HepG2 (cell line): ENCODE measurements around the gene ASH1L. TPM values are rescaled to one million over a fixed set of nuclear protein-coding genes. Genes with fewer than 3 reads are reported as not detected.

ENCODE experiments used
- CC2D1A ChIP-seq: sonication (generic); formaldehyde crosslinking; IDR thresholded peaks from 2 replicates; pipeline ENCODE4 v1.8.1; 2023; ENCODE audit warnings: mild to moderate bottlenecking, missing genetic modification reagents
- CHCHD3 ChIP-seq: sonication (generic); formaldehyde crosslinking; IDR thresholded peaks from 2 replicates; pipeline ENCODE4 v1.8.0; 2022; ENCODE audit warnings: mild to moderate bottlenecking, missing genetic modification reagents, moderate library complexity
- FOSL1 ChIP-seq: sonication (generic); formaldehyde crosslinking; IDR thresholded peaks from 2 replicates; pipeline ENCODE4 v1.9.0; 2021; ENCODE audit warnings: missing genetic modification reagents, borderline replicate concordance
- FOXP1 ChIP-seq, 2 experiments: fragments of 450-650 bp in 1 of 2; IDR thresholded peaks; 2 replicates each; pipeline ENCODE4 v1.6.1; 2017 to 2018; ENCODE audit warnings: antibody characterized with exemption in 1 of 2
- IRF2 ChIP-seq: IDR thresholded peaks from 2 replicates; pipeline ENCODE4 v1.6.1; 2018; ENCODE audit warnings: missing genetic modification reagents, missing compliant biosample characterization
- KAT7 ChIP-seq: IDR thresholded peaks from 2 replicates; pipeline ENCODE4 v1.6.1; 2018; ENCODE audit warnings: borderline replicate concordance, missing compliant biosample characterization
- NFIB ChIP-seq: sonication (generic); formaldehyde crosslinking; IDR thresholded peaks from 2 replicates; pipeline ENCODE4 v1.9.0; 2021; ENCODE audit warnings: missing genetic modification reagents, mild to moderate bottlenecking, borderline replicate concordance
- NFIC ChIP-seq: IDR thresholded peaks from 2 replicates; pipeline ENCODE4 v1.6.1; 2012; ENCODE audit warnings: mild to moderate bottlenecking, low read length, inconsistent platforms
- NPAS2 ChIP-seq: sonication (generic); formaldehyde crosslinking; IDR thresholded peaks from 2 replicates; pipeline ENCODE4 v1.8.0; 2022; ENCODE audit warnings: mild to moderate bottlenecking, missing genetic modification reagents, borderline replicate concordance
- PHF21A ChIP-seq: sonication (generic); formaldehyde crosslinking; IDR thresholded peaks from 2 replicates; pipeline ENCODE4 v1.5.0; 2020; ENCODE audit warnings: mild to moderate bottlenecking, missing genetic modification reagents
- SAP130 ChIP-seq: IDR thresholded peaks from 2 replicates; pipeline ENCODE4 v1.6.1; 2016; ENCODE audit warnings: low read depth
- SIX4 ChIP-seq: sonication (generic); formaldehyde crosslinking; IDR thresholded peaks from 2 replicates; pipeline ENCODE4 v1.4.0; 2020; ENCODE audit warnings: missing genetic modification reagents
- TOPORS ChIP-seq: sonication (generic); formaldehyde crosslinking; IDR thresholded peaks from 2 replicates; pipeline ENCODE4 v1.8.0; 2023; ENCODE audit warnings: mild to moderate bottlenecking, missing genetic modification reagents
- TP53 ChIP-seq: sonication (generic); formaldehyde crosslinking; conservative IDR thresholded peaks from 2 replicates; pipeline ENCODE4 v1.4.0; 2020; ENCODE audit warnings: missing genetic modification reagents
- ZBTB38 ChIP-seq: sonication (generic); formaldehyde crosslinking; IDR thresholded peaks from 2 replicates; pipeline ENCODE4 v1.5.1; 2020; ENCODE audit warnings: mild to moderate bottlenecking, missing genetic modification reagents
- ZFP36 ChIP-seq: fragments of 150-350 bp; IDR thresholded peaks from 2 replicates; pipeline ENCODE4 v1.6.1; 2018; ENCODE audit warnings: borderline replicate concordance, low read length, low read depth; ENCODE audit not compliant: partially characterized antibody
- ZNF432 ChIP-seq: sonication (generic); formaldehyde crosslinking; IDR thresholded peaks from 2 replicates; pipeline ENCODE4 v1.5.0; 2020; ENCODE audit warnings: missing genetic modification reagents, mild to moderate bottlenecking, borderline replicate concordance
- ZNF550 ChIP-seq: sonication (generic); formaldehyde crosslinking; IDR thresholded peaks from 2 replicates; pipeline ENCODE4 v1.4.0; 2020; ENCODE audit warnings: mild to moderate bottlenecking, missing genetic modification reagents, borderline replicate concordance
- ZNF644 ChIP-seq: IDR thresholded peaks from 2 replicates; pipeline ENCODE4 v1.6.1; 2016; ENCODE audit warnings: low read depth
- ZNF75D ChIP-seq: sonication (generic); formaldehyde crosslinking; IDR thresholded peaks from 2 replicates; pipeline ENCODE4 v1.8.1; 2023; ENCODE audit warnings: missing genetic modification reagents, mild to moderate bottlenecking, borderline replicate concordance
- ZNF761 ChIP-seq: sonication (generic); formaldehyde crosslinking; conservative IDR thresholded peaks from 2 replicates; pipeline ENCODE4 v1.4.0; 2020; ENCODE audit warnings: mild to moderate bottlenecking, missing genetic modification reagents
- polyA plus RNA-seq, 8 experiments: library from polyadenylated mRNA; depleted of rRNA in 3 of 8; stranded (reverse) in 7 of 8; unstranded in 1 of 8; fragments of >200 nt; fragmentation: Illumina TruSeq in 4 of 8; extraction: Trizol in 4 of 8; gene quantifications; 2 replicates each; pipeline versions ENCODE4 v1.2.1 to v1.2.3, GENCODE V29; 2011 to 2016; ENCODE audit warnings: low read depth in 4 of 8, missing spikeins in 1 of 8, mixed read lengths in 1 of 8; ENCODE audit not compliant: insufficient read depth in 1 of 8
- total RNA-seq, 5 experiments: library from RNA; depleted of rRNA; stranded (reverse); fragments of >200 nt; fragmentation: Illumina TruSeq; extraction: Trizol; gene quantifications; 2 replicates each; pipeline ENCODE4 v1.2.3, GENCODE V29; 2016; ENCODE audit warnings: low read depth in 1 of 5
- TF ChIP-seq, protein P1 (sequence below): sonication (generic); formaldehyde crosslinking; IDR thresholded peaks from 2 replicates; pipeline ENCODE4 v1.4.0; 2020; ENCODE audit warnings: missing genetic modification reagents
- TF ChIP-seq, protein P2 (sequence below): sonication (generic); formaldehyde crosslinking; IDR thresholded peaks from 2 replicates; pipeline ENCODE4 v1.8.1; 2023; ENCODE audit warnings: missing genetic modification reagents, mild to moderate bottlenecking, borderline replicate concordance
- TF ChIP-seq, protein P3 (sequence below): sonication (generic); formaldehyde crosslinking; IDR thresholded peaks from 2 replicates; pipeline ENCODE4 v1.8.1; 2023; ENCODE audit warnings: mild to moderate bottlenecking, missing genetic modification reagents
- TF ChIP-seq, protein P4 (sequence below): sonication (generic); formaldehyde crosslinking; IDR thresholded peaks from 2 replicates; pipeline ENCODE4 v1.4.0; 2020; ENCODE audit warnings: missing genetic modification reagents; ENCODE audit errors: not compliant biosample characterization

Gene ASH1L
- total and polyA plus RNA-seq, 2 of the 13 experiments (the other 11 are each of a cell fraction or from before 2014, with no cell fraction given): 10.2 to 15.3 TPM

DNA sequence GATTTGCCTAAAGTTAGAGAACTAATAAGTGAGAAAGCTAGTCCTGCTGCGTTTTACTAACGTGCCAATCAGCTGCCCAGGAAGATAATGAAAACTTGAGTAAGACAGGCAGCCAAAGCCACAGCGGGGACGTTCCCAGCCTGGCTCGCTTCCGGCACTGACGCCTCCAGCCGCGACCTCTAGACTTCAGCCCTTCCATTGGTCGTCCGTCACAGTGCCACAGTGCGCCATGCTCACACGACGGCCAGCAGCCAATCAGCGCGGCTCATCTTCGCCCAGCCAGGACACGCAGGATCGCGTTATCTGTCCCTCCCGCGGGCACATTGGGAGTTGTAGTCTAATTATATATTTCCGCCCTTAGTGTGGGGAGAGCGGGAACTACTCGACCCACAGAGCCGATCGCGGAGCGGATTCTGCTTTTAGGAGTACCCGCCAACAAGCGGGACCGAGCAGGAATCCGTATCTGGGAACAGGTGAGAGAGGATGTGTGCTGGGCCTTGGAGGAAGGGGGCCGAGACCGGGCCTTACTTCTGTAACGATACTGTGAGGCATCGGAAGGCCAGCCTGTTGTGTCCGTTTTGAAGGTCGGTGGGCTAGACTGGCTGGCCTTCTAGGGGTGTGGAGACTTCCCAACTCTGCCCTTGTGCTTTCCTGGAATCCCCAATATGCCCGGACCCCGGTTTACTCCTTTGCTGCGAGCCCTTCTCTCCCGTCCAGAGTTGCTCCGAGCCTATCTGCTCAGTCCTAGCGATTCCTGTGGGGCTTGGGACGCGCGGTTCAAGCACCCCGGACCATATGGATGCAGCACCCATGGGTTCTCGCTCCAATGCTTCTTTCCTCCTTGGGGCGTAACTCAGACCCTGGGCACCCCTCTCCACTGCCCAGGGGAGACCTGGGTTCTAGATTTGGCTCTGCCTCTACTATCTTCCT, 253.8 kb downstream of the ASH1L start, which contains the start of gene FDPS (continued):
- TF ChIP-seq, protein P1, sequence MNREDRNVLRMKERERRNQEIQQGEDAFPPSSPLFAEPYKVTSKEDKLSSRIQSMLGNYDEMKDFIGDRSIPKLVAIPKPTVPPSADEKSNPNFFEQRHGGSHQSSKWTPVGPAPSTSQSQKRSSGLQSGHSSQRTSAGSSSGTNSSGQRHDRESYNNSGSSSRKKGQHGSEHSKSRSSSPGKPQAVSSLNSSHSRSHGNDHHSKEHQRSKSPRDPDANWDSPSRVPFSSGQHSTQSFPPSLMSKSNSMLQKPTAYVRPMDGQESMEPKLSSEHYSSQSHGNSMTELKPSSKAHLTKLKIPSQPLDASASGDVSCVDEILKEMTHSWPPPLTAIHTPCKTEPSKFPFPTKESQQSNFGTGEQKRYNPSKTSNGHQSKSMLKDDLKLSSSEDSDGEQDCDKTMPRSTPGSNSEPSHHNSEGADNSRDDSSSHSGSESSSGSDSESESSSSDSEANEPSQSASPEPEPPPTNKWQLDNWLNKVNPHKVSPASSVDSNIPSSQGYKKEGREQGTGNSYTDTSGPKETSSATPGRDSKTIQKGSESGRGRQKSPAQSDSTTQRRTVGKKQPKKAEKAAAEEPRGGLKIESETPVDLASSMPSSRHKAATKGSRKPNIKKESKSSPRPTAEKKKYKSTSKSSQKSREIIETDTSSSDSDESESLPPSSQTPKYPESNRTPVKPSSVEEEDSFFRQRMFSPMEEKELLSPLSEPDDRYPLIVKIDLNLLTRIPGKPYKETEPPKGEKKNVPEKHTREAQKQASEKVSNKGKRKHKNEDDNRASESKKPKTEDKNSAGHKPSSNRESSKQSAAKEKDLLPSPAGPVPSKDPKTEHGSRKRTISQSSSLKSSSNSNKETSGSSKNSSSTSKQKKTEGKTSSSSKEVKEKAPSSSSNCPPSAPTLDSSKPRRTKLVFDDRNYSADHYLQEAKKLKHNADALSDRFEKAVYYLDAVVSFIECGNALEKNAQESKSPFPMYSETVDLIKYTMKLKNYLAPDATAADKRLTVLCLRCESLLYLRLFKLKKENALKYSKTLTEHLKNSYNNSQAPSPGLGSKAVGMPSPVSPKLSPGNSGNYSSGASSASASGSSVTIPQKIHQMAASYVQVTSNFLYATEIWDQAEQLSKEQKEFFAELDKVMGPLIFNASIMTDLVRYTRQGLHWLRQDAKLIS (CRISPR knock-in tag): peak; percentile 21; the same call in 1 of the 2 replicates
- TF ChIP-seq ZNF761 (CRISPR knock-in tag) (0 out of 2 replicates have a peak, but pooled peaks have one; percentile 23), KAT7 (CRISPR knock-in tag) (0 out of 2 replicates have a peak, but pooled peaks have one; percentile 56), PHF21A (CRISPR knock-in tag) (peak; percentile 77), ZNF432 (CRISPR knock-in tag) (no peak), TOPORS (CRISPR knock-in tag) (peak; percentile 31; the same call in 1 of the 2 replicates), NPAS2 (CRISPR knock-in tag) (no peak), SIX4 (CRISPR knock-in tag) (peak; percentile 1; the same call in 1 of the 2 replicates), CC2D1A (CRISPR knock-in tag) (no peak), NFIC (no peak), ZNF644 (no peak), TP53 (CRISPR knock-in tag) (no peak; the same call in 1 of the 2 replicates), ZNF550 (CRISPR knock-in tag) (no peak), ZNF75D (CRISPR knock-in tag) (no peak), IRF2 (CRISPR knock-in tag) (peak; percentile 88), FOSL1 (CRISPR knock-in tag) (no peak), CHCHD3 (CRISPR knock-in tag) (no peak), SAP130 (CRISPR knock-in tag) (peak; percentile 92), FOXP1 (IDR thresholded peaks at IDR 0.05) (no peak), FOXP1 (CRISPR knock-in tag; IDR thresholded peaks at IDR 0.05) (peak; percentile 24; the same call in 1 of the 2 replicates), ZBTB38 (CRISPR knock-in tag) (no peak; the same call in 1 of the 2 replicates), ZFP36 (no peak), NFIB (CRISPR knock-in tag) (no peak)
- TF ChIP-seq, protein P2, sequence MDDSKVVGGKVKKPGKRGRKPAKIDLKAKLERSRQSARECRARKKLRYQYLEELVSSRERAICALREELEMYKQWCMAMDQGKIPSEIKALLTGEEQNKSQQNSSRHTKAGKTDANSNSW (CRISPR knock-in tag): no peak
- TF ChIP-seq, protein P3, sequence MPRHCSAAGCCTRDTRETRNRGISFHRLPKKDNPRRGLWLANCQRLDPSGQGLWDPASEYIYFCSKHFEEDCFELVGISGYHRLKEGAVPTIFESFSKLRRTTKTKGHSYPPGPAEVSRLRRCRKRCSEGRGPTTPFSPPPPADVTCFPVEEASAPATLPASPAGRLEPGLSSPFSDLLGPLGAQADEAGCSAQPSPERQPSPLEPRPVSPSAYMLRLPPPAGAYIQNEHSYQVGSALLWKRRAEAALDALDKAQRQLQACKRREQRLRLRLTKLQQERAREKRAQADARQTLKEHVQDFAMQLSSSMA (CRISPR knock-in tag): no peak
- TF ChIP-seq, protein P4, sequence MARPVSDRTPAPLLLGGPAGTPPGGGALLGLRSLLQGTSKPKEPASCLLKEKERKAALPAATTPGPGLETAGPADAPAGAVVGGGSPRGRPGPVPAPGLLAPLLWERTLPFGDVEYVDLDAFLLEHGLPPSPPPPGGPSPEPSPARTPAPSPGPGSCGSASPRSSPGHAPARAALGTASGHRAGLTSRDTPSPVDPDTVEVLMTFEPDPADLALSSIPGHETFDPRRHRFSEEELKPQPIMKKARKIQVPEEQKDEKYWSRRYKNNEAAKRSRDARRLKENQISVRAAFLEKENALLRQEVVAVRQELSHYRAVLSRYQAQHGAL (CRISPR knock-in tag): no peak
